H1 (cell line): Measurements from ENCODE around the gene FBXW8. TPM values are rescaled to one million over a fixed set of nuclear protein-coding genes. Genes with fewer than 3 reads are reported as not detected.

Experiments used
- RAD21 ChIP-seq, 2 experiments: IDR thresholded peaks in 1 of 2; conservative IDR thresholded peaks in 1 of 2; 2 replicates each; pipeline ENCODE4 v1.6.1; 2011; ENCODE audit warnings: low read depth in 2 of 2, low read length in 2 of 2, improper control_type of control experiment in 1 of 2, inconsistent platforms in 1 of 2, mild to moderate bottlenecking in 1 of 2, moderate library complexity in 1 of 2
- polyA plus RNA-seq, 7 experiments: library from polyadenylated mRNA; depleted of rRNA in 3 of 7; stranded (reverse) in 5 of 7; unstranded in 2 of 7; fragments of >200 nt in 5 of 7; fragments of 200-250 nt in 2 of 7; gene quantifications; 1 replicate in 5 of 7; 2 replicates in 1 of 7; 4 replicates in 1 of 7; pipeline versions ENCODE4 v1.2.1 to v1.2.3, GENCODE V29; 2011 to 2013; ENCODE audit warnings: missing spikeins in 2 of 7, mixed read lengths in 2 of 7
- total RNA-seq: library from RNA; stranded (reverse); fragmentation: NEBNext Ultra II Directional; extraction: Animal tissue kit (Norgen Biotek cat#: 25700); gene quantifications from 2 replicates; pipeline ENCODE4 v1.2.1, GENCODE V29; 2021

Gene FBXW8
- total and polyA plus RNA-seq, 2 of the 8 experiments (the other 6 are each of a cell fraction or from before 2014, with no cell fraction given) = 15.8 to 16.0 TPM

- peak in 1 of 2 experiments; percentile 45; a peak in 2 of 4 replicates for TF ChIP-seq RAD21 (IDR thresholded peaks at IDR 0.05 in 1 of 2, conservative IDR thresholded peaks at IDR 0.05 in 1 of 2; ENCODE audit: low read depth in 2 of 2, low read length in 2 of 2)
Measured at GRCh38 chr12:117046011-117046369, 135.2 kb downstream of the FBXW8 start (continued).
